K562 (cell line): ENCODE measurements around the gene FRAT2. TPM values are rescaled to one million over a fixed set of nuclear protein-coding genes. Genes with fewer than 3 reads are reported as not detected.

Source experiments
- ATAC-seq: fragments of 200-7000 bp; cut with Tn5 transposase; 3 replicates; pipeline ENCODE4 v1.9.1; 2020; ENCODE audit warnings: moderate library complexity
- BruUV-seq: library from RNA; stranded (reverse); fragments of 400-500 nt; replicated peaks from 2 replicates; lab custom pipeline; 2021; lab: Mats Ljungman, UMichigan
- CTCF ChIA-PET: fragments of 300-600 bp; formaldehyde crosslinking; extraction: SDS; loops from one replicate; lab custom pipeline; 2021; ENCODE audit warnings: low intra/inter-chr PET ratio; lab: Yijun Ruan, JAX
- POLR2A ChIA-PET: fragments of 300-600, 350-650 bp; sonication (Branson Sonifier 250); formaldehyde crosslinking; extraction: SDS; loops from one replicate; lab custom pipeline; 2021; ENCODE audit warnings: antibody characterized with exemption, inconsistent platforms; lab: Yijun Ruan, JAX
- DNase-seq, 4 experiments: peaks; one replicate each; pipeline versions ENCODE4 v3.0.0 to v3.0.0-alpha.2; 2011 to 2018; ENCODE audit warnings: low spot score in 3 of 4, mixed read lengths in 3 of 4; ENCODE audit errors: extremely low read depth in 1 of 4
- FAIRE-seq: peaks from 2 replicates; lab custom pipeline; 2011; peaks lifted over from hg19 to GRCh38; lab: Jason Lieb, UNC
- H2AFZ ChIP-seq: 2 replicates; pipeline ENCODE4 v1.6.0; 2011; ENCODE audit warnings: low read depth, low read length, control low read depth, inconsistent platforms
- H3K27ac ChIP-seq: fragments of 200-600 bp; 3 replicates; pipeline ENCODE4 v1.8.0; 2011; ENCODE audit warnings: low read depth, mild to moderate bottlenecking, control low read depth, inconsistent platforms, low read length, moderate library complexity, mixed read lengths; ENCODE audit errors: extremely low read depth
- H3K27me3 ChIP-seq, 2 experiments: fragments of 300-600 bp in 1 of 2; 2 replicates in 1 of 2; 3 replicates in 1 of 2; pipeline versions ENCODE4 v1.6.0 to v1.8.0; 2011; ENCODE audit warnings: inconsistent platforms in 2 of 2, low read length in 2 of 2, mild to moderate bottlenecking in 1 of 2, mixed read lengths in 1 of 2, moderate library complexity in 1 of 2; ENCODE audit not compliant: control insufficient read depth in 2 of 2, insufficient read depth in 2 of 2
- H3K36me3 ChIP-seq: fragments of 300-600 bp; 3 replicates; pipeline ENCODE4 v1.8.0; 2011; ENCODE audit warnings: mild to moderate bottlenecking, low read length, inconsistent platforms; ENCODE audit not compliant: control insufficient read depth, insufficient read depth
- H3K4me1 ChIP-seq, 2 experiments: fragments of 200-600 bp in 1 of 2; replicated peaks in 1 of 2; 2 replicates in 1 of 2; 3 replicates in 1 of 2; pipeline versions ENCODE4 v1.5.1 to v1.8.0; 2011; ENCODE audit warnings: inconsistent platforms in 2 of 2, low read length in 2 of 2, mild to moderate bottlenecking in 1 of 2, mixed read lengths in 1 of 2, moderate library complexity in 1 of 2; ENCODE audit not compliant: control insufficient read depth in 2 of 2, insufficient read depth in 2 of 2
- H3K4me2 ChIP-seq: 2 replicates; pipeline ENCODE4 v1.6.1; 2011; ENCODE audit warnings: low read length, control low read depth, inconsistent platforms, mixed read lengths; ENCODE audit not compliant: insufficient read depth
- H3K4me3 ChIP-seq: fragments of 200-600 bp; sonication (generic), shearing (Covaris generic); 2 replicates; pipeline ENCODE4 v1.5.1; 2016; ENCODE audit warnings: control low read depth, inconsistent platforms
- H3K79me2 ChIP-seq: fragments of 200-600 bp; 3 replicates; pipeline ENCODE4 v1.8.0; 2011; ENCODE audit warnings: low read length, inconsistent platforms; ENCODE audit not compliant: control insufficient read depth, insufficient read depth
- H3K9ac ChIP-seq, 2 experiments: 2 replicates each; pipeline versions ENCODE4 v1.6.0 to v1.6.1; 2011; ENCODE audit warnings: low read depth in 2 of 2, low read length in 2 of 2, control low read depth in 1 of 2, inconsistent platforms in 1 of 2, mild to moderate bottlenecking in 1 of 2, mixed read lengths in 1 of 2; ENCODE audit not compliant: insufficient read depth in 1 of 2
- H3K9me1 ChIP-seq: one replicate; pipeline ENCODE4 v1.6.0; 2011; ENCODE audit warnings: inconsistent platforms, mild to moderate bottlenecking, low read length, moderate library complexity; ENCODE audit not compliant: control insufficient read depth, insufficient read depth
- H3K9me3 ChIP-seq: replicated peaks from 2 replicates; pipeline ENCODE4 v1.5.1; 2011; ENCODE audit warnings: low read depth, low read length, inconsistent platforms; ENCODE audit not compliant: control insufficient read depth, insufficient read depth
- H4K20me1 ChIP-seq: replicated peaks from 2 replicates; pipeline ENCODE4 v1.6.1; 2011; ENCODE audit warnings: low read length, inconsistent platforms, mixed read lengths; ENCODE audit not compliant: control insufficient read depth, insufficient read depth
- PRDM10 ChIP-seq: fragments of 450-650 bp; IDR thresholded peaks from 2 replicates; pipeline ENCODE4 v1.6.1; 2018; ENCODE audit not compliant: partially characterized antibody
- RCOR1 ChIP-seq, 2 experiments: IDR thresholded peaks; 2 replicates each; pipeline ENCODE4 v1.6.1; 2012; ENCODE audit warnings: low read depth in 2 of 2, low read length in 2 of 2, borderline replicate concordance in 1 of 2, improper control_type of control experiment in 1 of 2
- ZNF263 ChIP-seq: sonication (generic); formaldehyde crosslinking; IDR thresholded peaks from 2 replicates; pipeline ENCODE4 v1.8.0; 2022; ENCODE audit warnings: mild to moderate bottlenecking, missing genetic modification reagents, borderline replicate concordance
- WGBS: fragments of 100-300 bp; shearing (Covaris generic); methylation state at CpG from one replicate; pipeline ENCODE4 v1.1.6; 2016; ENCODE audit warnings: low coverage, mixed read lengths; ENCODE audit not compliant: insufficient coverage; ENCODE audit errors: missing lambda C conversion rate; 5-methylcytosine and 5-hydroxymethylcytosine counted together
- in situ Hi-C: fragments of 300-500 bp; cut with MboI; formaldehyde crosslinking; loops from 4 replicates; pipeline ENCODE4 v1.15.0; 2018; ENCODE audit warnings: inconsistent platforms, mixed read lengths
- intact Hi-C: fragments of 100-400 bp; cut with micrococcal nuclease; formaldehyde crosslinking; loops from 2 replicates; pipeline ENCODE4 v1.14.2; 2022
- polyA plus RNA-seq, 8 experiments: library from polyadenylated mRNA; depleted of rRNA in 4 of 8; stranded (reverse) in 5 of 8; unstranded in 3 of 8; fragments of >200 nt; fragmentation: Nextera tagmentation in 2 of 8; fragmentation: Illumina TruSeq in 1 of 8; extraction: Ambion mirVana in 2 of 8; extraction: Trizol in 1 of 8; gene quantifications; 2 replicates each; pipeline versions ENCODE4 v1.2.1 to v1.2.3, GENCODE V29; 2011 to 2014; ENCODE audit warnings: inconsistent platforms in 1 of 8, missing spikeins in 1 of 8
- total RNA-seq, 7 experiments: library from RNA; depleted of rRNA in 6 of 7; stranded (reverse); fragments of >200 nt in 6 of 7; fragmentation: Illumina TruSeq in 2 of 7; extraction: Trizol in 2 of 7; gene quantifications; 2 replicates each; pipeline versions ENCODE4 v1.2.1 to v1.2.3, GENCODE V29; 2011 to 2021; ENCODE audit warnings: low replicate concordance in 1 of 7

FRAT2 gene
- total and polyA plus RNA-seq, 9 of the 15 experiments (the other 6 are each of a cell fraction or from before 2014, with no cell fraction given): 4.3 to 31.7 (median 19.5) TPM

GRCh38 chr10:97307441-97307840, 27.1 kb downstream of the FRAT2 start:
- no peaks in the 10 kb centered on the region for H3K9me3 ChIP-seq
- no peak overlapping the region for H3K4me3 ChIP-seq
- H3K9ac ChIP-seq: peak overlapping the region in 1 of 2 experiments; percentile 6; a peak in 2 of 4 replicates
- 89% methylated on average over 1 of the region's 1 CpG for WGBS
- DNase-seq (no peak), FAIRE-seq (peak; percentile 48), ATAC-seq (peak; percentile 69)
- no peak overlapping the region for H3K27ac ChIP-seq
- TF ChIP-seq ZNF263 (CRISPR knock-in tag) (0 out of 2 replicates have a peak, but pooled peaks have one; percentile 42), RCOR1 (IDR thresholded peaks at IDR 0.05; ENCODE audit: borderline replicate concordance in 1 of 2, low read depth in 2 of 2, low read length in 2 of 2) (no peak), PRDM10 (peak; percentile 78)
- H3K9me1 ChIP-seq: no peaks in the 10 kb centered on the region
- H3K4me1 ChIP-seq: peaks cover 3 to 4% of the 10 kb centered on the region in 2 experiments; a peak in 2 of 5 replicates
- H3K79me2 ChIP-seq: no peaks in the 10 kb centered on the region
- no peaks in the 10 kb centered on the region for H4K20me1 ChIP-seq
- BruUV-seq: no TSS peak
- intact Hi-C loops: no loop called here
- no peaks in the 10 kb centered on the region for H3K36me3 ChIP-seq
- ChIA-PET POLR2A (no interaction called here), CTCF (no interaction called here)
- H3K4me2 ChIP-seq: no peak overlapping the region
- in situ Hi-C loops: no loop called here
- peak overlapping the region; percentile 53; the same call in 1 of the 2 replicates for H2AFZ ChIP-seq
- no peaks in the 10 kb centered on the region for H3K27me3 ChIP-seq
